Measurements from ENCODE around the gene VCL. TPM values are rescaled to one million over a fixed set of nuclear protein-coding genes. Genes with fewer than 3 reads are reported as not detected.
"Not testable (repeated sequence)": the region's sequence is repeated elsewhere in the genome, so short reads cannot be mapped to it uniquely, and the experiment has no call there.

Gene VCL
- total RNA-seq, 1 experiment from 2014 or later = 92.2 TPM

DNA sequence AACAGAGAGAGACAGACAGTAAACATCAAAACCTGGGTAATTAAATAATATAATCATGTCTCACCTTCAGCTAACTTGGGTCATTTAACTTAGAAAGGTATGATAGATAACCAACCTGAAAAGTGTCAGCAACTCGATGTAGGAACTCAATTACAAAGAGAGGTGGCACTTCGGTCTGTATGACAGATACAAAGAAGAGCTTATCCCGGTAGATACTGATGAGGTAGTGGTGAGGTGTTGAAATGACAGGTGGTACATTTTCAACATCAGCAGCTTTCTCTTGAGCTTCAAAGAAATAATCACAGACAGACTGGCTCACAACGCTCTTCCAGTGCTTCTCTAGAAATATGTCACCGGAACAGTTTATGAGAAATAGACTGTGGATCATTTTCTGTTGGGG is 140.1 kb downstream of the VCL start:
- no peak overlapping the region for H3K27ac Mint-ChIP-seq (ENCODE audit: unreplicated experiment)
- H3K9me3 Mint-ChIP-seq (ENCODE audit: unreplicated experiment) = no peaks in the 10 kb centered on the region
- intact Hi-C loops (cut with micrococcal nuclease; ENCODE audit: unreplicated experiment) = no loop called here
- peaks cover 53% of the 10 kb centered on the region for H3K36me3 Mint-ChIP-seq (ENCODE audit: insufficient read depth, unreplicated experiment)
- no peak overlapping the region for H3K4me3 Mint-ChIP-seq (ENCODE audit: unreplicated experiment)
- CTCF ChIA-PET = interaction anchor here (0.6 to 1.5 kb wide), 2 partner anchors 12 to 87 kb away, joined by 3 read pairs; partner anchors contain the start of gene AP3M1
- POLR2A ChIA-PET = interaction anchor here (0.5 kb wide), 1 partner anchor 150 kb away, joined by 6 read pairs; no protein-coding TSS in a partner anchor
- no peaks in the 10 kb centered on the region for H3K27me3 ChIP-seq (replicated peaks; ENCODE audit: control insufficient read depth, insufficient read depth, low read length)
- H3K4me1 ChIP-seq = no peaks in the 10 kb centered on the region
- no peaks in the 10 kb centered on the region for H3K9me3 ChIP-seq
- no peak overlapping the region for H3K4me3 ChIP-seq (ENCODE audit: low read depth, low read length)
- BruUV-seq (replicated peaks) = no TSS peak
- H3K27me3 Mint-ChIP-seq (ENCODE audit: insufficient read depth, unreplicated experiment) = no peaks in the 10 kb centered on the region
- H3K4me1 Mint-ChIP-seq (ENCODE audit: low read depth, unreplicated experiment) = no peaks in the 10 kb centered on the region
- 0 out of 2 replicates have a peak, but pooled peaks cover 1% of the 10 kb centered on the region for H3K36me3 ChIP-seq (ENCODE audit: control insufficient read depth, insufficient read depth, low read length)
- DNase-seq = no peak
- TF ChIP-seq, protein P1, sequence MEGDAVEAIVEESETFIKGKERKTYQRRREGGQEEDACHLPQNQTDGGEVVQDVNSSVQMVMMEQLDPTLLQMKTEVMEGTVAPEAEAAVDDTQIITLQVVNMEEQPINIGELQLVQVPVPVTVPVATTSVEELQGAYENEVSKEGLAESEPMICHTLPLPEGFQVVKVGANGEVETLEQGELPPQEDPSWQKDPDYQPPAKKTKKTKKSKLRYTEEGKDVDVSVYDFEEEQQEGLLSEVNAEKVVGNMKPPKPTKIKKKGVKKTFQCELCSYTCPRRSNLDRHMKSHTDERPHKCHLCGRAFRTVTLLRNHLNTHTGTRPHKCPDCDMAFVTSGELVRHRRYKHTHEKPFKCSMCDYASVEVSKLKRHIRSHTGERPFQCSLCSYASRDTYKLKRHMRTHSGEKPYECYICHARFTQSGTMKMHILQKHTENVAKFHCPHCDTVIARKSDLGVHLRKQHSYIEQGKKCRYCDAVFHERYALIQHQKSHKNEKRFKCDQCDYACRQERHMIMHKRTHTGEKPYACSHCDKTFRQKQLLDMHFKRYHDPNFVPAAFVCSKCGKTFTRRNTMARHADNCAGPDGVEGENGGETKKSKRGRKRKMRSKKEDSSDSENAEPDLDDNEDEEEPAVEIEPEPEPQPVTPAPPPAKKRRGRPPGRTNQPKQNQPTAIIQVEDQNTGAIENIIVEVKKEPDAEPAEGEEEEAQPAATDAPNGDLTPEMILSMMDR (IDR thresholded peaks at IDR 0.05; ENCODE audit: insufficient read depth in 1 of 2, low read depth in 1 of 2, low read length in 1 of 2, severe bottlenecking in 1 of 2, unreplicated experiment in 1 of 2) = no peak

DNA sequence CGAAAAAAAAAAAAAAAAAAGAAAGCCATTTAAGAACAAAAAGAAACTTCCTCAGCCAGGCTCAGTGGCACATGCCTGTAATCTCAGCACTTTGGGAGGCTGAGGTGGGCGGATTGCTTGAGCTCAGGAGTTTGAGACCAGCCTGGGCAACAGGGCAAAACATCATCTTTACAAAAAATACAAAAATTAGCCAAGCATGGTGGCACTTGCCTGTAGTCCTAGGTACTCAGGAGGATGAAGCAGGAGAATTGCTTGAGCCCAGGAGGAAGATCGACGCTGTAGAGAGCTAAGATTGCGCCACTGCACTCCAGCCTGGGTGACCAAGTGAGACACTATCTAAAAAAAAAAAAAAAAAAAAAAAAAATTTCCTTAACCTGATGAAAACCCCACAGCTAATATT is 140.7 kb downstream of the VCL start:
- BruUV-seq (replicated peaks); H3K27ac Mint-ChIP-seq (ENCODE audit: unreplicated experiment); DNase-seq; H3K27me3 Mint-ChIP-seq (ENCODE audit: insufficient read depth, unreplicated experiment); H3K9me3 ChIP-seq; H3K4me3 Mint-ChIP-seq (ENCODE audit: unreplicated experiment); H3K4me1 ChIP-seq; H3K4me1 Mint-ChIP-seq (ENCODE audit: low read depth, unreplicated experiment); H3K9me3 Mint-ChIP-seq (ENCODE audit: unreplicated experiment); H3K36me3 ChIP-seq (ENCODE audit: control insufficient read depth, insufficient read depth, low read length); intact Hi-C loops (cut with micrococcal nuclease; ENCODE audit: unreplicated experiment); H3K4me3 ChIP-seq (ENCODE audit: low read depth, low read length); H3K27me3 ChIP-seq (replicated peaks; ENCODE audit: control insufficient read depth, insufficient read depth, low read length): not testable (repeated sequence)
- POLR2A ChIA-PET = interaction anchor here (0.5 to 0.6 kb wide), 2 partner anchors 149 to 1480 kb away, joined by 3 to 6 read pairs; no protein-coding TSS in a partner anchor
- CTCF ChIA-PET = interaction anchor here (1.5 kb wide), 1 partner anchor 12 kb away, joined by 3 read pairs; the partner anchor contains the start of gene AP3M1
- peaks cover 47% of the 10 kb centered on the region for H3K36me3 Mint-ChIP-seq (ENCODE audit: insufficient read depth, unreplicated experiment)

DNA sequence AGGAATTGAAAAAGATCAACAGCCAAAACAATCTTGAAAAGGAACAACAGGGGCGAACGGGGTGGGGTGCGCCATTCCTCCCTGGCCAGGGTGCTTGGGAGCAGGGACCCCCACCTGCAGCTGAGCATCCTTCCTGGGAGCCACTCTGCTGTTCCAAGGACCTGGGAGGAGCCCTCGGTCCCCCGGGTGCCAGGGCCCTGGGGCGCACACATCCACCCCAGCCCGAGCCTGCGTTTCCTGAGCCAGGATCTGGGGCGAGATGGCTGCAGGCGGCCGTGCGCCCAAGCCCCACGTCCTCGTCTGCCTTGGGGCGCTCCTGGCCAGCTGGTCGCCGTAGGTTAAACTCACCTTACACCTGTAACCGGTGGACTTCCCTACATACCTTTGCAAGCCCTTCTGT is 142.1 kb downstream of the VCL start:
- intact Hi-C loops (cut with micrococcal nuclease; ENCODE audit: unreplicated experiment) = no loop called here
- Mint-ChIP-seq H3K27me3 (ENCODE audit: insufficient read depth, unreplicated experiment) (no peaks in the 10 kb centered on the region), H3K27ac (ENCODE audit: unreplicated experiment) (no peak overlapping the region), H3K4me1 (ENCODE audit: low read depth, unreplicated experiment) (no peaks in the 10 kb centered on the region), H3K9me3 (ENCODE audit: unreplicated experiment) (no peaks in the 10 kb centered on the region), H3K36me3 (ENCODE audit: insufficient read depth, unreplicated experiment) (peaks cover 34% of the 10 kb centered on the region), H3K4me3 (ENCODE audit: unreplicated experiment) (no peak overlapping the region)
- BruUV-seq (replicated peaks) = no TSS peak
- TF ChIP-seq, protein P1 (IDR thresholded peaks at IDR 0.05; ENCODE audit: insufficient read depth in 1 of 2, low read depth in 1 of 2, low read length in 1 of 2, severe bottlenecking in 1 of 2, unreplicated experiment in 1 of 2) = no peak
- Histone ChIP-seq H3K4me1 (no peaks in the 10 kb centered on the region), H3K27me3 (replicated peaks; ENCODE audit: control insufficient read depth, insufficient read depth, low read length) (no peaks in the 10 kb centered on the region), H3K36me3 (ENCODE audit: control insufficient read depth, insufficient read depth, low read length) (0 out of 2 replicates have a peak, but pooled peaks cover 1% of the 10 kb centered on the region), H3K4me3 (ENCODE audit: low read depth, low read length) (no peak overlapping the region), H3K9me3 (no peaks in the 10 kb centered on the region)
- POLR2A ChIA-PET = no interaction called here
- DNase-seq = no peak
- CTCF ChIA-PET = no interaction called here

DNA sequence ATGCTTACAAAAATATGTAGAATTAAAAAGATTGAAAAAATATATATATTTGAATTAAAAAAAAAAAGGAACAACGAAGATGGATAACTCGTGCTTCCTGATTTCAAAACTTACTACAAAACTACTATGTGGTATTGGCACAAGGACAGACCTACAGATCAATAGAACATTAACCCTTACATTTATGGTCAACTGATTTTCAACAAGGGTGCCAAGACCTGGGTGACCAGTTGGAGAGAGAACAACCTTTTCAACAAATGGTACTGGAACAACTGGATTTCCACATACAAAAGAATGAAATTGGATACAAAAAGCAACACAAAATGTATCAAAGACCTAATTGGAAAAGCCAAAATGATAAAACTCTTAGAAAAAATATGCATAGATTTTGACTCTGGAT is 142.6 kb downstream of the VCL start:
- H3K4me3 ChIP-seq (ENCODE audit: low read depth, low read length) = no peak overlapping the region
- Mint-ChIP-seq H3K36me3 (ENCODE audit: insufficient read depth, unreplicated experiment) (peaks cover 28% of the 10 kb centered on the region), H3K4me3 (ENCODE audit: unreplicated experiment) (no peak overlapping the region), H3K27me3 (ENCODE audit: insufficient read depth, unreplicated experiment) (no peaks in the 10 kb centered on the region), H3K27ac (ENCODE audit: unreplicated experiment) (no peak overlapping the region), H3K4me1 (ENCODE audit: low read depth, unreplicated experiment) (no peaks in the 10 kb centered on the region), H3K9me3 (ENCODE audit: unreplicated experiment) (no peaks in the 10 kb centered on the region)
- ChIA-PET POLR2A (no interaction called here), CTCF (no interaction called here)
- no peak for DNase-seq
- H3K36me3 ChIP-seq (ENCODE audit: control insufficient read depth, insufficient read depth, low read length) = 0 out of 2 replicates have a peak, but pooled peaks cover 1% of the 10 kb centered on the region
- TF ChIP-seq, protein P1 (IDR thresholded peaks at IDR 0.05; ENCODE audit: insufficient read depth in 1 of 2, low read depth in 1 of 2, low read length in 1 of 2, severe bottlenecking in 1 of 2, unreplicated experiment in 1 of 2) = no peak
- intact Hi-C loops (cut with micrococcal nuclease; ENCODE audit: unreplicated experiment) = no loop called here
- BruUV-seq (replicated peaks) = no TSS peak
- no peaks in the 10 kb centered on the region for H3K4me1 ChIP-seq
- H3K27me3 ChIP-seq (replicated peaks; ENCODE audit: control insufficient read depth, insufficient read depth, low read length) = no peaks in the 10 kb centered on the region
- H3K9me3 ChIP-seq = no peaks in the 10 kb centered on the region
